BE2C (cell line): ENCODE results near the gene TTC28.

ENCODE experiments used
- DNase-seq: peaks from one replicate; pipeline ENCODE4 v3.0.0-alpha.2; 2020
- H3K27me3 ChIP-seq: fragments of 250-450 bp; sonication (Bioruptor Pico); 2 replicates; pipeline ENCODE4 v1.5.1; 2020; ENCODE audit warnings: mild to moderate bottlenecking
- H3K36me3 ChIP-seq: fragments of 250-450 bp; sonication (Bioruptor Pico); 2 replicates; pipeline ENCODE4 v1.5.1; 2020; ENCODE audit warnings: mild to moderate bottlenecking
- H3K4me1 ChIP-seq: fragments of 250-450 bp; sonication (Bioruptor Pico); 2 replicates; pipeline ENCODE4 v1.5.1; 2020
- H3K4me3 ChIP-seq: 2 replicates; pipeline ENCODE4 v1.5.1; 2011; ENCODE audit warnings: low read depth, low read length
- H3K9me3 ChIP-seq: fragments of 250-450 bp; sonication (Bioruptor Pico); 2 replicates; pipeline ENCODE4 v1.5.1; 2020
- TF ChIP-seq, protein P1 (sequence below): IDR thresholded peaks from 2 replicates; pipeline ENCODE4 v1.5.1; 2012; ENCODE audit warnings: mild to moderate bottlenecking, low read depth, low read length

Gene TTC28

DNA sequence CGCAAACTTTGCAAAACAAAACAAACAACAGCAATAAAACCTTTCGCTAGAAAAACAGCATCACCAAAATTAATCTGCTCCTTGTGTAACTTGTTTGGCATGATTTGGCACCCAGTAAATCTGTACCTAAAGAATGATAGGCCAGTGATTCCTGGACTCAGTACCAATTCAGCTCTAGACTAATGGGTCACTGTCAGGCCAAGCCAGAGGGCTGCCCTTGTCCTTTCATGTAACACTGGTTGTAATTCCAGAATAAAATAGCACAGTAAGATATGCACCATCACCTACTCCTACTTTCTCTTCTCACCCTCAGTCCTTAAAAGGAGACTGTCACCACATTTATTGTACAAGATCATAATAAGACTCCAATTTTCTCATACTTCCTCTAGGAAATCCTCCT lies 419.0 kb downstream of the TTC28 start:
- TF ChIP-seq, protein P1, sequence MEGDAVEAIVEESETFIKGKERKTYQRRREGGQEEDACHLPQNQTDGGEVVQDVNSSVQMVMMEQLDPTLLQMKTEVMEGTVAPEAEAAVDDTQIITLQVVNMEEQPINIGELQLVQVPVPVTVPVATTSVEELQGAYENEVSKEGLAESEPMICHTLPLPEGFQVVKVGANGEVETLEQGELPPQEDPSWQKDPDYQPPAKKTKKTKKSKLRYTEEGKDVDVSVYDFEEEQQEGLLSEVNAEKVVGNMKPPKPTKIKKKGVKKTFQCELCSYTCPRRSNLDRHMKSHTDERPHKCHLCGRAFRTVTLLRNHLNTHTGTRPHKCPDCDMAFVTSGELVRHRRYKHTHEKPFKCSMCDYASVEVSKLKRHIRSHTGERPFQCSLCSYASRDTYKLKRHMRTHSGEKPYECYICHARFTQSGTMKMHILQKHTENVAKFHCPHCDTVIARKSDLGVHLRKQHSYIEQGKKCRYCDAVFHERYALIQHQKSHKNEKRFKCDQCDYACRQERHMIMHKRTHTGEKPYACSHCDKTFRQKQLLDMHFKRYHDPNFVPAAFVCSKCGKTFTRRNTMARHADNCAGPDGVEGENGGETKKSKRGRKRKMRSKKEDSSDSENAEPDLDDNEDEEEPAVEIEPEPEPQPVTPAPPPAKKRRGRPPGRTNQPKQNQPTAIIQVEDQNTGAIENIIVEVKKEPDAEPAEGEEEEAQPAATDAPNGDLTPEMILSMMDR: no peak
- no peaks in the 10 kb centered on the region for H3K4me1 ChIP-seq
- H3K4me3 ChIP-seq: no peak overlapping the region
- H3K36me3 ChIP-seq: no peaks in the 10 kb centered on the region
- no peak for DNase-seq
- no peaks in the 10 kb centered on the region for H3K27me3 ChIP-seq
- H3K9me3 ChIP-seq: no peaks in the 10 kb centered on the region

DNA sequence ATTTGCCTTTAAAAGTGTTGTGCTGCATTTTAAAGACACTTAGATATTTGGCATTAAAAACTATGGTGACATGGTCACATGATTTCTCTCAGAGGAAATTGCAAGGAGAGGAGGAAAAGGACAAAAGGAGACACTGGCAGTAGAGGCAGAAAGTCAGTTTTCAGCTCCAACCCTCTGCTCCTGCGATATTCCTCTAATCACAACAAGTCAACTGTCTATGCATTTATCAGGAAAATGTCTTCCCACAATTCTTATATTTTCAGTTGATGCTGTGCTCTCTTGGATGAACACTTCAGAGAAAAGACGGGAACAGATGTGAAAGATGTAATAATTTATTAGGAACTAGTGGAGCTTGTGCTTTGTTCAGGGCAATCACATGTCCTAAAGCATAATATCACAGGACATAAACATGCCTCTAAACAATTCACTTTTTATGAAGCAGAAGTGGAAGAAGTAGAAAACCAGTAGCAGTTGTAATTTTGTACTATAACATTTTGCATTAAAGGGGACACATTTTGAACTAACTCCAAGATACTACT lies 419.8 kb downstream of the TTC28 start:
- Histone ChIP-seq H3K27me3 (no peaks in the 10 kb centered on the region), H3K4me1 (peaks cover under 1% of the 10 kb centered on the region; the same call in 1 of the 2 replicates), H3K4me3 (no peak overlapping the region), H3K36me3 (no peaks in the 10 kb centered on the region), H3K9me3 (no peaks in the 10 kb centered on the region)
- no peak for DNase-seq
- TF ChIP-seq, protein P1: no peak

GRCh38 chr22:28254396-28254795 lies 425.2 kb downstream of the TTC28 start:
- Histone ChIP-seq H3K9me3 (no peaks in the 10 kb centered on the region), H3K36me3 (no peaks in the 10 kb centered on the region), H3K27me3 (no peaks in the 10 kb centered on the region), H3K4me3 (no peak overlapping the region), H3K4me1 (peaks cover 8% of the 10 kb centered on the region; the same call in 1 of the 2 replicates)
- TF ChIP-seq, protein P1: no peak
- DNase-seq: no peak

DNA sequence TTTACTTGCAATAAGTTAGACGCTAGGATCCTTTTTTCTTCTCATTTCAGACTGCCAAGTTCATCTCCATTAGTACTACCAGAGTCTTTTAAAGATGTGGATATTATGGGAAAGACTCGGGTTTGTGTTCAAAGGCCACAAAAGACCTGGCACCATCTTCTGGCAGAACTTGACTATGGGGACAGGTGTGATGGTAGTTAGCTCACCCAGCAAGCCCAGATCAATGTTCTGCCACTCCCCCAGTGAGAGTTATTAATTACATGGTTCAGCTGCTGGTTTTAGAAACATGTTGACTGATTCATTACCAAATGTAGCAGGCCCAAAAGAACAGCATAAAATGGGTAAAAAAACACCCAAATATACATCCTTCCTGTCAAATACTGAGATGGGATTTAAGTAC lies 427.1 kb downstream of the TTC28 start:
- no peak for DNase-seq
- Histone ChIP-seq H3K4me1 (peaks cover 8% of the 10 kb centered on the region; the same call in 1 of the 2 replicates), H3K4me3 (no peak overlapping the region), H3K36me3 (no peaks in the 10 kb centered on the region), H3K9me3 (no peaks in the 10 kb centered on the region), H3K27me3 (no peaks in the 10 kb centered on the region)
- TF ChIP-seq, protein P1: no peak

- TF ChIP-seq, protein P1: no peak
- DNase-seq: no peak
- Histone ChIP-seq H3K36me3 (no peaks in the 10 kb centered on the region), H3K9me3 (no peaks in the 10 kb centered on the region), H3K27me3 (no peaks in the 10 kb centered on the region), H3K4me1 (peaks cover 8% of the 10 kb centered on the region), H3K4me3 (no peak overlapping the region)
These were observed 429.5 kb downstream of the TTC28 start for GRCh38 chr22:28250036-28250695.

DNA sequence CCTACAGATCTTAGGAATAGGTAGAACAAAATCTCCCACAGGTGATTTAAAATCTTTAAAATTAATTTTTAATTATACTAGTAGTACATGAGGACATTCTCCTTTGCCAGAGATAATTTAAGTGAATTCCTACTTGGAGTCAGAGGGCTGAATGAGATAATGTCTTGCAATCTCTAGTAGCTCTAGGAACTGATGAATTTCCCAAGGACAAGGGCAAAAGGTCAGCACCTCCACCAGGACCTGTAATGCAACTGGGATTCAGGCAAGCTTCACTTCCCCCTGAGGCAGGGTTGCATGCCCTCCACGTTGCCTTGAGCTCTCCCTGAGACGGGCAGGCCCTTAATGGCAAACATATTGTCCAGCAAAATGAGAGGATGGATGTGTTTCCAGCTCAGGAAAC lies 430.2 kb downstream of the TTC28 start:
- DNase-seq: peak; percentile 15
- Histone ChIP-seq H3K27me3 (no peaks in the 10 kb centered on the region), H3K4me1 (peaks cover 11% of the 10 kb centered on the region), H3K4me3 (no peak overlapping the region), H3K36me3 (no peaks in the 10 kb centered on the region), H3K9me3 (no peaks in the 10 kb centered on the region)
- TF ChIP-seq, protein P1: no peak
